Measurements from ENCODE around the gene RELL2.
A peak's percentile ranks its signal among the peaks of the same experiment; 100 is the strongest.
"Not testable (repeated sequence)": the region's sequence is repeated elsewhere in the genome, so short reads cannot be mapped to it uniquely, and the experiment has no call there.

RELL2 gene, protein sequence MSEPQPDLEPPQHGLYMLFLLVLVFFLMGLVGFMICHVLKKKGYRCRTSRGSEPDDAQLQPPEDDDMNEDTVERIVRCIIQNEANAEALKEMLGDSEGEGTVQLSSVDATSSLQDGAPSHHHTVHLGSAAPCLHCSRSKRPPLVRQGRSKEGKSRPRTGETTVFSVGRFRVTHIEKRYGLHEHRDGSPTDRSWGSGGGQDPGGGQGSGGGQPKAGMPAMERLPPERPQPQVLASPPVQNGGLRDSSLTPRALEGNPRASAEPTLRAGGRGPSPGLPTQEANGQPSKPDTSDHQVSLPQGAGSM

DNA sequence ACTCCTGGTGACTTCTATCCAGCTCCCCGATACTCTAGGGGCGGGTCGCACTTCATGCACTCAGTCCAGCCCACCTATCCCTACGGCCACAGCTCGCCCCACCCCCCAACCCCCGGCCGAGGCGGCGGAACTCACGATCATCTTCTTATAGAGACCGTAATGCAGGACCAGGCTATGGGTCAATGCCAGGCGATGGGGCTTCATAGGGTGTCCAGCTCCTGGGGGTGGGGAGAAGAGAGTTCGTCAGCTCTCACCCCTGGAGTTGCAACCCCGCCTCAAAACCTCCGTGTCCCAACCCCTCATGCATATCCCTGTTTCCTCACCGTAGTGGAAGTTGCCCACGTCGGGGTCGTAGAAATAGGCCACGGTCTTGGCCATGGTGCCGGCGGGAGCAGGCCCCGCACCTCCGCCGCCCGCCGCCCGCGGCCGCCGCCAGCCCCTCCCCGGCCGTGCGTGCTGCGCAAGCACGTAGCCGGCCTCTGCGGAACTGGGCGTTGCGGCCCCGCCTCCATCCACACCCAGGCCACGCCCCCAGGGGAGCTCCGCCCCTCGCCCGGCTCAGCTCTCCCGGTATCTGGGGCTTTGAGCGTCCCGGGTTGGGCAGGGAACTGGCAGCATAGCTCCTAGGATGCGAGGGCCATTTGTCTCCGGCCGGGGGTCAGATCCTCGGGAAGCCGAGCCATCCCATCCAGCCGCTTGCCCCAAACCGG is at the start of gene RELL2, which contains the start of gene HDAC3:
Gene RELL2, plus strand, starts transcription at position 585 of the 710 bp plus-strand sequence. CDS start 1,229 bp downstream, outside the sequence.
Gene HDAC3, minus strand, starts transcription at position 437 of the 710 bp plus-strand sequence. Its CDS starts 59 bp downstream, at position 378.
- H3K27ac Mint-ChIP-seq = peak within 1 kb of the TSS; percentile 93 to 95
- DNase-seq = peak; percentile 94 to 95
- peak; percentile 87 for ATAC-seq
- no peaks in the 10 kb centered on the region for H3K27me3 Mint-ChIP-seq
- H3K4me3 Mint-ChIP-seq = peak within 1 kb of the TSS; percentile 97 to 100
- no peaks in the 10 kb centered on the region for H3K9me3 Mint-ChIP-seq
- peaks cover 51% of the 10 kb centered on the region for H3K4me1 Mint-ChIP-seq

DNA sequence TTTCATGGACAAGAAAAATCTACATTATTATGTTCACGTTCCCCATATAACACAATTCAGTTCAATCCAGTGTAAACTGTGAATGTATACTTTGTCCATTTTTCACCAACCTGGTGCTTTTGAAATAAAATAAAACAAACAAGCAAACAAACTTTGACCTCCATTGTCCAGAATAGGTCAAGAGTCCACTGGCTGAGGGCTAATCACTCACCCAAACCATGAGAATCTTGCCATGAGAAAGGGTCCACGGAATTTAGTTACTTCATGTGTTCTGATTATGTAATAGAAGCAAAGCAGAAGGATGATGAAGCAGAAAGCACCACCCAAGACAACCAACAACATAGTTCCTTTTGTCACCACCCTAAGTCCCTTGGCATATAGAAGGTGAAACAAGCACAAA is 46.7 kb upstream of the RELL2 start:
- ATAC-seq = no peak
- H3K9me3 Mint-ChIP-seq = no peaks in the 10 kb centered on the region
- no peak overlapping the region for H3K4me3 Mint-ChIP-seq
- no peaks in the 10 kb centered on the region for H3K27me3 Mint-ChIP-seq
- peaks cover 24% of the 10 kb centered on the region for H3K4me1 Mint-ChIP-seq
- no peak overlapping the region for H3K27ac Mint-ChIP-seq
- DNase-seq = no peak

DNA sequence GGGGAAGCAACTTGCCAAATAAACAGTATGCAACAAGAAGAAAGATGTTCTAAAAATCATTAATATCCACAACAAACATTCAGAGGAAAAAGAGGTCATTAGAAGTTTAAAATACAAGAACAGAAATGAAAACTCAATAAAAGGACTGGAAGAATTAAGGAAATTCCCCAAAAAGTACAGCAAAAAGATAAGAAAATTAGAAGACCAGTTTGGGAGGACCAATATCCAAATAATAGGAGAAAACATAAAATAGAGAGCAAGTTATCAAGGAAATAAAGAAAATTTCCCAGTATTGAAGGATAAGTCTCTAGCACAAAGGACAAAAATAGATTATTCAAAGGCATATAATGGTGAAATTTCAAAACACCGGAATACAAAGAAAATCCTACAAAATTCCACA is 39.9 kb upstream of the RELL2 start:
- peak overlapping the region in 1 of 2 donors; percentile 10 for H3K27ac Mint-ChIP-seq
- no peaks in the 10 kb centered on the region for H3K9me3 Mint-ChIP-seq
- peaks cover 71% of the 10 kb centered on the region for H3K4me1 Mint-ChIP-seq
- no peak overlapping the region for H3K4me3 Mint-ChIP-seq
- H3K27me3 Mint-ChIP-seq = no peaks in the 10 kb centered on the region
- DNase-seq (no peak), ATAC-seq (no peak)

DNA sequence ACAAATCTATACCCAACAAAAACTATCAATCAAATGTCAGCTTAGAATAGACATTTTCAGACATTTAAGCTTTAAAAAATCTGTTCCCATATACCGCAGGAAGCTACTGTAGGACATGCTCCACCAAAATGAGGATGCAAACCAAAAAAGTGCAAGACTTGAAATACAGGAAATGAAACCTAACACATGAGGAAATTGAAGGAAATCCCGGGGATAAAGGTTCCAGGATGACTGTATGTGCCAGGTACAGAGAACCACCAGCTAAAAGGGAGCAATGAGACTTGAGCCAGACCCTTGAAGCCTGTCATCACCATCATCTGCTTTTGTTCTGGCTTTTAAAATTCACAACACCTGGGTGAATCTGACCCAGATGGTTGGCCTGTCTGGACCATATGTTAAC is 39.4 kb upstream of the RELL2 start:
- H3K9me3 Mint-ChIP-seq = no peaks in the 10 kb centered on the region
- ATAC-seq (peak; percentile 40), DNase-seq (no peak)
- H3K4me1 Mint-ChIP-seq = peaks cover 71% of the 10 kb centered on the region
- no peaks in the 10 kb centered on the region for H3K27me3 Mint-ChIP-seq
- H3K4me3 Mint-ChIP-seq = no peak overlapping the region
- H3K27ac Mint-ChIP-seq = peak overlapping the region in 1 of 2 donors; percentile 26

DNA sequence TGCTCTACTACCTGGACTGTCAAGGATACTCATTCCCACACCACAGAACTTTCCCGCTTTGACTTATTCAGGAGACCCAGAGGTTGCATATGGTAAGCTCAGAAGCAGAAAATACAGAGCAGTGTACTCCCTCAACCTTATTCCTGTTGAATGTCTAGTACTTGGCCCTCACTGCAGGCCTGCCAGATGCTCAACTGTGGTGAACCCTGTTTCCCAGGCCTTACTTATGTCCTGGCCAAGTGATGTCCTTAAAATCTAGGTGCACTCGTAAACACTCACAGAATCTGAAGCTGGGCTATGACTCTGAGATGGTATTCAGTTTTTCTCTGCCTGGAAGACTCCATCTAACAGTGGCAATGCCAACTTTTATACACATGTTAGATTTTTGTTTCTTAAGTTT is 39.0 kb upstream of the RELL2 start:
- no peaks in the 10 kb centered on the region for H3K27me3 Mint-ChIP-seq
- H3K9me3 Mint-ChIP-seq = no peaks in the 10 kb centered on the region
- H3K4me1 Mint-ChIP-seq = peaks cover 71% of the 10 kb centered on the region
- no peak overlapping the region for H3K4me3 Mint-ChIP-seq
- DNase-seq = no peak
- peak overlapping the region in 1 of 2 donors; percentile 26 for H3K27ac Mint-ChIP-seq
- no peak for ATAC-seq

DNA sequence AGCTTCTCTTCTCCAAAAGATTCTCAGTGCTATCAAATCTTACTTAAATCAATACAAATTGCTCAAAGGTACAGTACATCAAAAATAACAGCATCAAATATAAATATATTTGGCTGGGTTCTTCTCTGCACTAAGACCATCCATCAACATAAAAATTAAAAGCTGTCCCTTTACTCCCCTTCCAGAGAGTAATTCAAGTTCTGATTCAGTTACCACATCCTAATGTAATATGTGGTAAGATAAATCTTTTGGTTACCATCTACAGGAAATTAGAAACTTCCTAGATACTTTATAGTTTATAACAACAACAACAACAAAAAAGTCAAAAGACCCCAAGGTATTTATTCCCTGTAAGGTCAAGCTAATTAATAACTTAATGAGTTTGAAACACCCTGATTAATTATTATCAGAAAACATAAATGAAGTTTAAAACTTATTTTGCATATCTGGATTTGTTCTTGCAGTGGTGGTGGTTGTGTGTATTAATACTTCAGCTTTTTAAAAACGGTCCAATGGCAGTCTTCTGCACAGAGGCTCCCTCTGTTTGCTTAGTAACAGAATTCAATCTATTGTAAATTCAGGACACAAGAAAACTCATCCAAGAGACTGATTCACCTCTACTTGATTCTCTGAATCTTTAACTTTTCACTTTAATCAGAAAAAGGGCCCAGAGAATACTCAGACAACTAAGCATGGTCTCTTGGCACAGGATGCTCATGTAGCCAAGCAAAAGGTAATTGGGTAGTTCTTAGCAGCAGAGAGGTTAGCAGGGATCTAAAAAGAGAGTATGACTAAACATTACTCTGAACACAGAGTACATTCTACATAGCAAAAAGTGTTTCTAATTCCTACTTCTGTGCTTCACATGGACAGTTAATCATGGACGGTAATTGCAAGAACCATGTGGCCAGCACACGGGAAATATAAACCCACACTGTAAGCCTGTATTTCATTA is 38.1 kb upstream of the RELL2 start:
- Mint-ChIP-seq H3K4me1 (peaks cover 76% of the 10 kb centered on the region), H3K4me3 (peak overlapping the region in 1 of 2 donors; percentile 9), H3K27ac (no peak overlapping the region), H3K27me3 (no peaks in the 10 kb centered on the region), H3K9me3 (no peaks in the 10 kb centered on the region)
- no peak for DNase-seq
- ATAC-seq = peak; percentile 79

DNA sequence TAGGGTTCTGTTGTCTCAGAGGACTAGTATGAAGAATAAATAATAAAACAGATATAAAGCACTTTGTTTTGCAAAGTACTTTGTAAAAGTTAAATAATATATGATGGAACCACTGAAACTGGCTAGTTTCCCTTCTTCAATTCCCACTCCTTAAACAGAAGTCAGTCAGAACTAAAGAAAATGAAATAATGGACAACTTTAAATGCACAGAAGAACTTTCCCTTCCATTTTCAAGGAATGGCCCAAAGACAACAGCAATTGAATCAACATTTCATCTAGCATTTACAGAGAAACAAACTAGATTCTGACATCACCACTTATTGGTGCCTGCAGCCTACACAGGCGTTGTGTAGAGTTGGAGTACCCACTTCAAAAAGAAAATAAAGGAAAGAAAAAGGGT is 34.2 kb upstream of the RELL2 start:
- H3K9me3 Mint-ChIP-seq = no peaks in the 10 kb centered on the region
- H3K27ac Mint-ChIP-seq = peak overlapping the region; percentile 12 to 72
- no peaks in the 10 kb centered on the region for H3K27me3 Mint-ChIP-seq
- H3K4me1 Mint-ChIP-seq = peaks cover 89% of the 10 kb centered on the region
- ATAC-seq (no peak), DNase-seq (no peak)
- peak overlapping the region; percentile 7 to 23 for H3K4me3 Mint-ChIP-seq

DNA sequence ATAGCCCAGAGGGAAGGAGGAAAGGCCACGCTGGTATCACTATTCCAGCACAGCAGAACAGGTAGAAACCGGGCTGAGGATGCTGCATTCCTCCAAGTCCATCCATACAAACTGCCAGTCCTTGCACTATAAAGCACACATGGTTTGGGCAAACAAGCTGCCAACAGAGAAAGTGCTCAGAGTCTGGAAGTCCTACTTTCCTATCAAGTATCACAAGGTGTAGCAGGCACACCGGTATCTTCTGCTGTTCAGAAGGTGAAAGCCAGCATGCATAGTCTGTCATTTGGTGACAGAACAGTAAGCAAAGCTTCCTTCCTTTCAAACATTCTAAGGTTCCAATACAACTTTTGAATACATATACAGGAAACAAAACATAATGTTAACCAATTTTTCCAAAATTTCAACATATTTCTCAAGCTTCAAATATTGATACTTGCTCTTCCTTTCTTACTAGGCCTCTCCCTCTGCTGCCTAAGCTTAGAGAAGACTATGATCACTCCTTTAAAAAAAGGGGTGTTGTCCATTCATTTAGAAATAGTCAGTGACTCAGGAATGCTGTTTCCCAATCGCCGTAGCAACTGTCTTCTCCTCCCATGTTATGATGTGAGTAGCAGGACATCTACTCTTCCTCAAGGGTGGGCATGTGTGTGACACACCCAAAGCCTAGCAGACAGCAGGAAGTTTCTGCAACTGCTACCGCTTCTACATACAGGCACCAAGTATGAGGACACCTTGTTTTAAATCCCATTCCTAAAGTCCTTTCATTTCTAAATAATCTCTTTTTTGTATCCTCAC is 32.7 kb upstream of the RELL2 start:
- Mint-ChIP-seq H3K4me1 (peaks cover 89% of the 10 kb centered on the region), H3K27me3 (no peaks in the 10 kb centered on the region), H3K9me3 (no peaks in the 10 kb centered on the region), H3K27ac (peak overlapping the region; percentile 75 to 91), H3K4me3 (peak overlapping the region; percentile 74 to 77)
- DNase-seq (no peak), ATAC-seq (no peak)

DNA sequence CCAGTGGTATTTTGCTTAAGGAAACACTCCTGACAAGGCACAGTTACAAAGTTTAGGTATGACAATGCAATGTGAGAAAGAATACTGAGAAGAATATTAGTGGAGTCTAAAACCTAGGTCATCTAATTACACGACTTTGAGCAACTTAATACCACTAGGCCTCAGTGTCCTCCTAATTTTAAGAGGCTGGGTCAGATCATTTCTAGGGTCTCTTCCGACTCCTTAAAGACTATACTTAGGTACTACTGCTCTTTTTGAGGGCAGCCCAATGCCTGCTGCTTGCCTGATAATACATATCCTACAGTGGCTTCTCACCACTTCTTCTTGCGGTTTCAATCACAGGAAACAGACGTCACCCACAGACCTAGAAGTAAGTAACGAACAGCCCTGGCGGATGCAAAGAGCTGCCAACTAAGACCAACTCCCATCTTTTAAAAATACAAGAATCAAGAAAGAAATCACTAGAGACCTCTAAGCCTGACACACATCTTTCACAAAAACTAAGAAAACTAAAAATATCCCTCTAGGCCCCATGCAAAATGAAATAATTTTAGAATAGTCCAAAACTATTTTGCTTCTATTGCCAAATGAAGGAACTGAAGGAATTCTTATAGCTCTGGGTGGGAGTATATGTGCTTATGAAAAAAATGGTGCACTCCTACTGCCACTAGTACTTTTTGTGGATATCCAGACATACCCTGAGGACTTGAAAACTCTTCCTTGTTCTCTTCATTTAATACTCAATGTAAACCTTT is 31.1 kb upstream of the RELL2 start:
- Mint-ChIP-seq H3K4me1 (peaks cover 89% of the 10 kb centered on the region), H3K4me3 (peak overlapping the region; percentile 56 to 67), H3K27me3 (no peaks in the 10 kb centered on the region), H3K27ac (peak overlapping the region; percentile 48 to 67), H3K9me3 (no peaks in the 10 kb centered on the region)
- ATAC-seq (peak; percentile 99), DNase-seq (peak; percentile 65 to 75)

DNA sequence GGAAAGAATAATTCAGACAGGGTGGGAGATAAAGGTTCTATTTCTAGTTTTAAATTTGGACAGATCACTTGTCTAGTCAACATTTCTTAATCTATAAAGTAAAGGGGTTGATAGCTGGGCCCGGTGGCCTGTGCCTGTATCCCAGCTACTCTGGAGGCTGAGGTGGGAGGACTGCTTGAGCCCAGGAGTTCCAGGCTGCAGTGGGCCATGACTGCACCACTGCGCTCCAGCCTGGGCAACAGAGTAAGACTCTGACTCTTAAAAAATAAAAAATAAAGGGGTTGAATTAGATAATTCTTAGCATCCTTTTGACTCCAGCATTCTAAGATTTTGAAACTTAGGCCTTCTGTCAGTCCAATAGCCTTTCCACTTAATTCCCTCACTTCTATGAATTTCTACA is 28.8 kb upstream of the RELL2 start:
- Mint-ChIP-seq H3K9me3 (no peaks in the 10 kb centered on the region), H3K27ac (peak overlapping the region in 1 of 2 donors; percentile 79), H3K4me3 (peak overlapping the region; percentile 24 to 30), H3K4me1 (peaks cover 95% of the 10 kb centered on the region), H3K27me3 (no peaks in the 10 kb centered on the region)
- DNase-seq (no peak), ATAC-seq (no peak)

DNA sequence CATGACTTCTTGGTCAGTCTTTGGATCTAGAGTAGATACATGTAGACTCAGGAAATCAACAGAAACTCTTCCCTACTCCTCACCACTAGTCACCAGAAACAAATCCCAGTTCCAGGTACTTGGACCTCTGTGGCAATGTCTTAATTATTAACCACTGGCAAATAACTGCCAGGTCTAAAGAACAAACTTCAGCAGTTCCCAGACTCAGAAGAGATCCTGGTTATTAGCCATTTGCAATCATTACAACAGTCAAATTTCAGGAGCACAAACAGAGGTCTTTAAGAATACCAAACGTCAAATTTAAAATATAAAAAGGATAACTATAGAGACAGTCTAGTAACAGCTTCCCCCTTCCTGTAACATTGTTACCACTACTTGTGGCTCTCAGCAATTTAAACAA is 28.2 kb upstream of the RELL2 start:
- Mint-ChIP-seq H3K4me3 (peak overlapping the region; percentile 4 to 30), H3K4me1 (peaks cover 95% of the 10 kb centered on the region), H3K9me3 (no peaks in the 10 kb centered on the region), H3K27ac (peak overlapping the region; percentile 79 to 87), H3K27me3 (no peaks in the 10 kb centered on the region)
- DNase-seq (no peak), ATAC-seq (no peak)

DNA sequence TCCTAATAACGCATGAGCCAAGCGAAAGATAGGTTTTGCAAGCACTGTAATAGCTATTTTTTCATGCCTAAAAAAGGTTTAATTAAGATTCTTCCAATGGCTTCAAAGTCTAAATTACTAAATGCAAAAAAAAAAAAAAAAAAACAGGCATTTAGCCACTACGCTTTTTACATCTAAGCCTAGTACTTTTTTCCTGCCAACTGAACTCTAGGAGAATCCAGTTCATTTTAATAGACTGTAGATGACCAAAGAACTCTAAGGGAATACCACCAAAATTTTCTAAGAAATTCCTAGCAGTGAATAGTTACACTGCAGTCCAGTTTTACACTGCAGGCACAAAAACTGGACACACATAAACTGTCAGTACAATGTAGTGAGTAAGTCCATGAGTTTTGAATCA is 27.8 kb upstream of the RELL2 start:
- ATAC-seq (no peak), DNase-seq (no peak)
- H3K4me3 Mint-ChIP-seq = no peak overlapping the region
- H3K9me3 Mint-ChIP-seq = no peaks in the 10 kb centered on the region
- H3K27ac Mint-ChIP-seq = peak overlapping the region in 1 of 2 donors; percentile 87
- peaks cover 95% of the 10 kb centered on the region for H3K4me1 Mint-ChIP-seq
- H3K27me3 Mint-ChIP-seq = no peaks in the 10 kb centered on the region

DNA sequence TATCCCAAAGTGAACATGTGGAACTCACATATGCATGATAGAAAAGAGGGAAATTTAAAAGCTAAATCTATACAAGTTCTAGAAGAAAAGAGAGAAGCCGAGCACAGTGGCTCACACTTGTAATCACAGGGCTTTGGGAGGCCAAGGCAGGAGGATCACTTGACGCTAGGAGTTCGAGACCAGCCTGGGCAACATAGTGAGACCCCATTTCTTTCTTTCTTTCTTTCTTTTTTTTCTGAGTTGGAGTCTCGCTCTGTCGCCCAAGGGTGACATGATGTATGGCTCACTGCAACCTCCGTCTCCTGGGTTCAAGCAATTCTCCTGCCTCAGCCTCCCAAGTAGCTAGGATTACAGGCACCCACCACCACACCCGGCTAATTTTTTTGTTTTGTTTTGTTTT is 26.9 kb upstream of the RELL2 start:
- Mint-ChIP-seq H3K27ac (peak overlapping the region; percentile 5 to 67), H3K4me1 (peaks cover 95% of the 10 kb centered on the region)
- not testable (repeated sequence) for H3K4me3 Mint-ChIP-seq, H3K9me3 Mint-ChIP-seq, H3K27me3 Mint-ChIP-seq, ATAC-seq, DNase-seq

DNA sequence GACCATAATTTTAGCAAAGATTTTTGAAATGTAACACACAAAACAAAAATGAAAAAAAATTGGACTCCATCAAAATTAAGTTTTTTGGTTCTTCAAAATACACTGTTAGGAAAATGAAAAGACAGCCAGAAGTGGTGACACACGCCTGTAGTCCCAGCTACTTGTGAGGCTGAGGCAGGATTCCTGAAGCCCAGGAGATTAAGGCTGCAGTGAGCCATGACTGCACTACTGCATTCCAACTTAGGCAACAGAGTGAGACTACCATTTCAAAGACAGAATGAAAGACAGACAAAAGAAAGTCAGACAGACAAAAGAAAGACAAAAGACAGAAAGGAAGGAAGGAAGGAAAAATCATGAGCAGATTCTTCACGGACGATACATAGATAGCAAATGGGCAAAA is 25.5 kb upstream of the RELL2 start:
- H3K27ac Mint-ChIP-seq = peak overlapping the region in 1 of 2 donors; percentile 1
- peaks cover 98% of the 10 kb centered on the region for H3K4me1 Mint-ChIP-seq
- H3K4me3 Mint-ChIP-seq = peak overlapping the region; percentile 1 to 34
- H3K9me3 Mint-ChIP-seq = no peaks in the 10 kb centered on the region
- DNase-seq (no peak), ATAC-seq (no peak)
- no peaks in the 10 kb centered on the region for H3K27me3 Mint-ChIP-seq
